Measurements from ENCODE around the gene EBF3. TPM values are rescaled to one million over a fixed set of nuclear protein-coding genes. Genes with fewer than 3 reads are reported as not detected.

The EBF3 gene
- total and polyA plus RNA-seq, 2 donors (not counting 3 experiments of a cell fraction or from before 2014, with no cell fraction given) = 0.92 to 2.7 TPM

DNA sequence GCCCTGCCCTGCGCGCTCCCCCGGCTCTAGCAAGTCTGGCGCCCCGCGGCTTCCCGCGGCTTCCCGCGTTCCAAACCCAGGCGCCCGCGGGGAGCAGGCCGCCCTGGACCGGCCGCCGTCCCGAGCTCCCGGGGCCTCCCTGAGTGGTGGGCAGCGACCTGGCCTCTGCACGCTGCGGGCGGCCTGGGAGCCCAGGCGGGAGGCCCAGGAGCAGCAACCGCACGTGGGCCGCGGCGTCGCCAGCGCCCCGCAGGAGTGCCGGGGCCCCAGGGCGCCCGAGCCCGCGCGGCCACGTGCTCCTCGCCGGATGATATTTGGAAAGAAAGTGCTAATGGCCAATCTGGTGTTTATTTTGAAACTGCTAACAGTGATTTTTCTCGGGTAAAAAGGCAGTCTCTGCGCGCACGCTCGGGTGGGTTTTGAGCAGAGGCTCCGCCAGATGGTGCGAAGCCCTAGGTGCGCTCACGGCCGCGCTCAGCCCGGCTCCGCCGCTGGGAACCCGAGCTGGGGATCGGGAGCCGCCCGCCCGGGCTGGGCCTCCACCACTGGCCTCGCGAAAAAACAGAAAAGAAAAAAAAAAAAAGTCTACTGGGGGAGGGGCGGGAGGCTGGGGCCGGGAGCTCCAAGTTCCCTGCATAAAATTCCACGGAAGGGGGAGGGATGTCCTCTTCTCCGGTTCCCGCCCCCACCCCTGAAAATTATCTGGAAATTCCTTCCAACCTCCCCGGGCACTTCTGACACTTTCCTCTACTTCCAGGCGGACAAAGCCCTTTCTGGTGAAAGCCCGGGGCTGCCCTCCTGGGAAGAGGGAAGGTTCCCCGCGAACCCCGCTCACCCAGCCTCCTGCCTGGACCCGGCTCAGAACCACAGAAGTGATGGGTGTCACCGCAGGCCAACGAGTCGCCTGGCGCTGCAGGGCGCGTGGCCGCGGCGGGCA is 4.3 kb downstream of the EBF3 start:
- Histone ChIP-seq H3K9me3 (replicated peaks; ENCODE audit: control insufficient read depth, insufficient read depth, low read length) (no peaks in the 10 kb centered on the region), H3K4me3 (replicated peaks in 1 of 3; ENCODE audit: insufficient read depth in 1 of 3, low read depth in 1 of 3, low read length in 3 of 3) (no peak overlapping the region), H3K27ac (ENCODE audit: insufficient read depth, low read depth, low read length) (no peak overlapping the region), H2AFZ (ENCODE audit: low read depth, low read length) (no peak overlapping the region), H3K27me3 (ENCODE audit: control insufficient read depth in 2 of 2, insufficient read depth in 2 of 2, low read length in 2 of 2) (peaks cover 44 to 68% of the 10 kb centered on the region in 2 experiments), H3K79me2 (ENCODE audit: control insufficient read depth, insufficient read depth, low read length) (no peaks in the 10 kb centered on the region), H3K9ac (replicated peaks; ENCODE audit: extremely low read depth, insufficient read depth, low read length) (no peak overlapping the region), H3K4me1 (ENCODE audit: control insufficient read depth, extremely low read depth, insufficient read depth, low read length) (peaks cover 9% of the 10 kb centered on the region), H3K4me2 (ENCODE audit: insufficient read depth, low read length) (no peak overlapping the region), H3K9me1 (replicated peaks; ENCODE audit: control insufficient read depth, extremely low read depth, insufficient read depth, low read length) (no peaks in the 10 kb centered on the region), H4K20me1 (replicated peaks; ENCODE audit: control insufficient read depth, extremely low read depth, insufficient read depth, low read length) (no peaks in the 10 kb centered on the region), H3K36me3 (ENCODE audit: control insufficient read depth in 2 of 2, extremely low read depth in 1 of 2, insufficient read depth in 2 of 2, low read length in 2 of 2) (no peaks in the 10 kb centered on the region)
- intact Hi-C loops (cut with micrococcal nuclease) (loop anchor here (1.0 to 5.0 kb wide), 2 partner anchors 10 to 493 kb away; partner anchors contain the start of gene MGMT), dilution Hi-C loops (cut with MboI; ENCODE audit: extremely low pct_ligation_motif_present, low sequenced_read_pairs) (no loop called here)
- BruUV-seq (replicated peaks) = no TSS peak
- ChIA-PET POLR2A (no interaction called here), CTCF (no interaction called here)
- no peak for DNase-seq (ENCODE audit: low read depth, low spot score)
- peak; percentile 69 for TF ChIP-seq EZH2 (IDR thresholded peaks at IDR 0.05; ENCODE audit: borderline replicate concordance, low read depth, low read length, severe bottlenecking)
- TF ChIP-seq, protein P1, sequence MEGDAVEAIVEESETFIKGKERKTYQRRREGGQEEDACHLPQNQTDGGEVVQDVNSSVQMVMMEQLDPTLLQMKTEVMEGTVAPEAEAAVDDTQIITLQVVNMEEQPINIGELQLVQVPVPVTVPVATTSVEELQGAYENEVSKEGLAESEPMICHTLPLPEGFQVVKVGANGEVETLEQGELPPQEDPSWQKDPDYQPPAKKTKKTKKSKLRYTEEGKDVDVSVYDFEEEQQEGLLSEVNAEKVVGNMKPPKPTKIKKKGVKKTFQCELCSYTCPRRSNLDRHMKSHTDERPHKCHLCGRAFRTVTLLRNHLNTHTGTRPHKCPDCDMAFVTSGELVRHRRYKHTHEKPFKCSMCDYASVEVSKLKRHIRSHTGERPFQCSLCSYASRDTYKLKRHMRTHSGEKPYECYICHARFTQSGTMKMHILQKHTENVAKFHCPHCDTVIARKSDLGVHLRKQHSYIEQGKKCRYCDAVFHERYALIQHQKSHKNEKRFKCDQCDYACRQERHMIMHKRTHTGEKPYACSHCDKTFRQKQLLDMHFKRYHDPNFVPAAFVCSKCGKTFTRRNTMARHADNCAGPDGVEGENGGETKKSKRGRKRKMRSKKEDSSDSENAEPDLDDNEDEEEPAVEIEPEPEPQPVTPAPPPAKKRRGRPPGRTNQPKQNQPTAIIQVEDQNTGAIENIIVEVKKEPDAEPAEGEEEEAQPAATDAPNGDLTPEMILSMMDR (IDR thresholded peaks at IDR 0.05; ENCODE audit: extremely low read depth in 1 of 2, insufficient read depth in 1 of 2, low read depth in 1 of 2, low read length in 2 of 2) = no peak
- no peak for FAIRE-seq
